D721Med (cell line): Measurements from ENCODE around the gene TRIM50.
A peak's percentile ranks its signal among the peaks of the same experiment; 100 is the strongest.
"Not testable (repeated sequence)": the region's sequence is repeated elsewhere in the genome, so short reads cannot be mapped to it uniquely, and the experiment has no call there.

Experiments
- DNase-seq: peaks from one replicate; pipeline ENCODE4 v3.0.0; 2011; ENCODE audit warnings: low spot score; ENCODE audit not compliant: insufficient read length
- FAIRE-seq: peaks from 2 replicates; lab custom pipeline; 2011; peaks lifted over from hg19 to GRCh38; lab: Jason Lieb, UNC
- TF ChIP-seq, protein P1 (sequence below): IDR thresholded peaks from 2 replicates; pipeline ENCODE4 v1.5.1; 2012; ENCODE audit warnings: mild to moderate bottlenecking, control low read depth; ENCODE audit not compliant: insufficient read depth; ENCODE audit errors: missing control alignments

Gene TRIM50

GRCh38 chr7:73318656-73319204 lies 9.2 kb downstream of the TRIM50 start:
- not testable (repeated sequence) for FAIRE-seq, DNase-seq

DNA sequence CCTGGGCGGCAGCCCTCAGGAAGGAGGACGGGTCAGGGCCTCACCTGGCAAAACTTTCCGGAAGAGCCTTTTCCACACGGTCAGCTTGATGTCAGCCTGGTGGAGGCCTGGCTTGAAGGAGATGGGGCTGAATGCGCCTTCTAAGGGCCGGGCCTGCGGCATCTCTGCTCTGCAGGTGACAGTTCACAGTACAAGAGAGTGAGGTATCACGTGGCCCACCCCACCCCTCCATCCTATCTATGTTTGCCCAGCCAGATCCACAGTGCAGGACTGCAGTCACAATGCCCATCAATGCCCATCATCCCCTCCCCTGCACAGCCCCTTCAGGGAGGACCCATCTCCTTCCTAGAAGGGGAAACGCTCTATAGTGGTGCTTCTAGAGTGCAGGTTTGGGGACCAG lies 11.4 kb downstream of the TRIM50 start:
- FAIRE-seq, result no peak
- TF ChIP-seq, protein P1, sequence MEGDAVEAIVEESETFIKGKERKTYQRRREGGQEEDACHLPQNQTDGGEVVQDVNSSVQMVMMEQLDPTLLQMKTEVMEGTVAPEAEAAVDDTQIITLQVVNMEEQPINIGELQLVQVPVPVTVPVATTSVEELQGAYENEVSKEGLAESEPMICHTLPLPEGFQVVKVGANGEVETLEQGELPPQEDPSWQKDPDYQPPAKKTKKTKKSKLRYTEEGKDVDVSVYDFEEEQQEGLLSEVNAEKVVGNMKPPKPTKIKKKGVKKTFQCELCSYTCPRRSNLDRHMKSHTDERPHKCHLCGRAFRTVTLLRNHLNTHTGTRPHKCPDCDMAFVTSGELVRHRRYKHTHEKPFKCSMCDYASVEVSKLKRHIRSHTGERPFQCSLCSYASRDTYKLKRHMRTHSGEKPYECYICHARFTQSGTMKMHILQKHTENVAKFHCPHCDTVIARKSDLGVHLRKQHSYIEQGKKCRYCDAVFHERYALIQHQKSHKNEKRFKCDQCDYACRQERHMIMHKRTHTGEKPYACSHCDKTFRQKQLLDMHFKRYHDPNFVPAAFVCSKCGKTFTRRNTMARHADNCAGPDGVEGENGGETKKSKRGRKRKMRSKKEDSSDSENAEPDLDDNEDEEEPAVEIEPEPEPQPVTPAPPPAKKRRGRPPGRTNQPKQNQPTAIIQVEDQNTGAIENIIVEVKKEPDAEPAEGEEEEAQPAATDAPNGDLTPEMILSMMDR, result no peak
- no peak for DNase-seq

DNA sequence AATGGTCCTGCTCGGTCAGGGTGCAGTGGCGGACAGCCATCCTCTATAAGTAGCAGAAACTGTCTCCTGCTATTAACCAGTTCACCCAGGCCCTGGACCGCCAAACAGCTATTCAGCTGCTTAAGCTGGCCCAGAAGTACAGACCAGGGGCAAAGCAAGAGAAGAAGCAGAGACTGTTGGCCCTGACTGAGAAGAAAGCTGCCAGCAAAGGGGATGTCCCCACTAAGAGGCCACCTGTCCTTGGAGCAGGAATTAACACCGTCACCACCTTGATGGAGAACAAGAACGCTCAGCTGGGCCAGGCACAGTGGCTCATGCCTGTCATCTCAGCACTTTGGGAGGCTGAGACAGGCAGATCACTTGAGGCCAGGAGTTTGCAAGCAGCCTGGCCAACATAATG lies 13.6 kb downstream of the TRIM50 start:
- DNase-seq (no peak), FAIRE-seq (no peak)
- TF ChIP-seq, protein P1, result no peak

- DNase-seq, result no peak
- TF ChIP-seq, protein P1, result no peak
- no peak for FAIRE-seq
Observed at GRCh38 chr7:73313521-73313906, 14.4 kb downstream of the TRIM50 start.

DNA sequence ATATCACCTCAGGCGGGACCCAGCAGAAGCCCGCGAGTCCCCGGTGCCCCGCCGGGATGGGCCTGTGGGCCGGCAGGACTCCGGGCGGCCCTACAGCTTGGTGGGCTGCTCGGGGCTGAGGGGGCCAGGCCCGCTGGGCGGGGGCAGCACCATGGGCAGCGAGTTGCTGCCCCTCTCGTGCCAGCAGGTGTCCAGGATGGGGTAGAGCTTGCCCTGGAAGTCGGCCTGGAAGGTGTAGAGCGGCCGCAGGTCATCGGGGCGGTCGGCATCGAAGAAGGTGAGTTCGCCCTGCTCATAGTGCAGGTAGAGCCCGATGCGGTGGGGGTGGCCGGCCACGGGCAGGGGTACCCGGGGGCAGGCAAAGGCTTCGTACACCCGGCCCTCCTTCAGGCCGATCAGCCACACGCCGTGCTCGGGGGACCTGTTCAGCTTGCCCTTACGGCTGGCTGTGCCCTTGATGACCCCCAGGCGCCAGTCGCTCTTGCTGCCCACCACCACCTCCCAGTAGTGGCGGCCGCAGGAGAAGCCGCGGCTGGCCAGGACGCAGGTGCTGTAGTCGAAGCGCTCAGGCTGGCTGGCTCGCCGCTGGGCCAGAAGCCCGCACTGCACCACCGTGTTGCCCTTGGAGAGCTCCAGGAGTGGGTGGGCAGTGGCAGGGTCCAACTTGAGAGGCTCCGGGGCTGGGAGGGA lies 14.9 kb downstream of the TRIM50 start:
- DNase-seq, result no peak
- TF ChIP-seq, protein P1, result no peak
- no peak for FAIRE-seq

- not testable (repeated sequence) for DNase-seq, FAIRE-seq
Observed at GRCh38 chr7:73311421-73311820, 16.5 kb downstream of the TRIM50 start.

DNA sequence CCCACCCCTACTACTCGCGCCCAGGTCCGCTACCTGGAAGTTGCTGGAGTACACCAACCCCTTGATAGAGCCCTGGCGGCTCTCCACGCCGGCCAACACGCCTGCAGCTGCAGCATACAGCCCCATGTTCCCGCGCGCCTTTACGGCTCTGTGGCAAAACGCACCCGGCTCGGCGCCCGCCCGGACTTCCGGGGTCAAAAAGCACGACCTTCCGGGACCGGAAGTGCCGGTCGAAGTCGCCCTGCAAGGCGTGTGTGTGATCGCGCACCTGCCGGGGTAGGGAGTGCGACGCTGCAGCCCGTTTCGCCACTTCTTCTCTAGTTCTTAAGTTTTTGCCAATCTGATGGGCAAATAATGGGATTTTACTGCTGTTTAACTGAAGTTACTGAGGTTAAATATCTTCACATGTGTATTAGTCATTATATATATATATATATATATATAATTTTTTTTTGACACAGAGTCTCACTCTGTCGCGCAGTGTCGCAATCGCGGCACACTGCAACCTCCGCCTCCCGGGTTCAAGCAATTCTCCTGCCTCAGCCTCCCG lies 19.1 kb downstream of the TRIM50 start, which contains the start of gene NSUN5:
Gene NSUN5 (minus strand): TSS at position 162 of the 550 bp plus-strand sequence. CDS start 36 bp downstream, at position 126.
- peak; percentile 85 for DNase-seq
- FAIRE-seq, result no peak
- TF ChIP-seq, protein P1, result no peak

GRCh38 chr7:73308074-73308664 lies 19.7 kb downstream of the TRIM50 start:
- DNase-seq, result no peak
- TF ChIP-seq, protein P1, result no peak
- FAIRE-seq, result no peak
